ENCODE results near the gene OPA3.

DNA sequence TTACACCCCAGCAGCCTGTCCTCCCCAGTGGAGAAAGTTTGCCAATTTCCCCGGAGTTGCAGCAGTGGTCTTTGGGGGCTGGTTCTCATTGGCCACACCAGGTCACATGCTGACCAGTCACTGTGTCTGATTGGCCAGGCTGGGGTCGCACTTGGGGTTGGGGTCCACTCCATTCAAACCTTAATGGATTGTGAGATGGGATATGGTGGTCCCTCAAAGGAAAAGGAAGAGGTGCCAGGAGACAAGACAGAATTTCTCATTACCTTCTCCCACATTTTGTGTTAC, 82.9 kb downstream of the OPA3 start:
- TF ChIP-seq CTCF (IDR thresholded peaks at IDR 0.05 in 8 of 11, conservative IDR thresholded peaks at IDR 0.05 in 3 of 11) (no peak), POLR2A (IDR thresholded peaks at IDR 0.05) (no peak), POLR2AphosphoS5 (IDR thresholded peaks at IDR 0.05) (no peak)

All from spleen (tissue), 7 donors.